ENCODE measurements around the gene OGDH.
"Not testable (repeated sequence)": the region's sequence is repeated elsewhere in the genome, so short reads cannot be mapped to it uniquely, and the experiment has no call there.

Gene OGDH

GRCh38 chr7:44697136-44698045 is 91.0 kb downstream of the OGDH start:
- no peak overlapping the region for H3K4me2 ChIP-seq (ENCODE audit: insufficient read depth, low read length, poor library complexity, severe bottlenecking)
- H2BK120ac ChIP-seq (ENCODE audit: low read depth, low read length): no peak overlapping the region
- H3K9ac ChIP-seq (ENCODE audit: low read depth, low read length, poor library complexity): no peak overlapping the region
- H2BK15ac ChIP-seq (ENCODE audit: low read length): no peak overlapping the region
- DNase-seq (ENCODE audit: low spot score): no peak
- H3K36me3 ChIP-seq (replicated peaks in 1 of 2; ENCODE audit: control insufficient read depth in 2 of 2, insufficient read depth in 2 of 2, low read length in 2 of 2): peaks cover 57 to 80% of the 10 kb centered on the region in 2 donors
- peaks cover 1% of the 10 kb centered on the region for H3K79me1 ChIP-seq (ENCODE audit: low read depth, low read length)
- H4K8ac ChIP-seq (ENCODE audit: low read depth, low read length): peak overlapping the region; percentile 17
- H3K18ac ChIP-seq (ENCODE audit: low read length): no peak overlapping the region
- H3K9me3 ChIP-seq (replicated peaks in 1 of 2; ENCODE audit: control insufficient read depth in 2 of 2, insufficient read depth in 1 of 2, low read depth in 1 of 2, low read length in 2 of 2): peaks cover 2 to 18% of the 10 kb centered on the region in 2 donors
- H2AK5ac ChIP-seq (ENCODE audit: low read depth, low read length): no peak overlapping the region
- no peak overlapping the region for H3K23ac ChIP-seq (ENCODE audit: low read depth, low read length, poor library complexity)
- no peak overlapping the region for H3K27ac ChIP-seq (replicated peaks; ENCODE audit: low read length)
- H3K4ac ChIP-seq (ENCODE audit: low read length): no peak overlapping the region
- H3K4me3 ChIP-seq (ENCODE audit: low read length in 2 of 2): peak overlapping the region in 1 of 2 donors; percentile 31
- WGBS, 2 donors (ENCODE audit: extremely low coverage in 2 of 2, insufficient read length in 2 of 2, insufficient replicate concordance in 1 of 2): no CpG with 5 or more reads among the region's 20 CpGs
- no peak overlapping the region for H4K91ac ChIP-seq (ENCODE audit: low read depth, low read length, poor library complexity)
- no peak overlapping the region for H3K14ac ChIP-seq (ENCODE audit: low read length)
- no peak overlapping the region for H2BK12ac ChIP-seq (ENCODE audit: low read length)
- no peaks in the 10 kb centered on the region for H3K27me3 ChIP-seq (ENCODE audit: control insufficient read depth in 3 of 3, insufficient read depth in 3 of 3, low read depth in 1 of 3, low read length in 3 of 3)
- H2AFZ ChIP-seq (ENCODE audit: low read length): no peak overlapping the region
- no peaks in the 10 kb centered on the region for H3K4me1 ChIP-seq (ENCODE audit: control insufficient read depth in 2 of 2, insufficient read depth in 1 of 2, low read depth in 1 of 2, low read length in 2 of 2)
- H2BK5ac ChIP-seq (ENCODE audit: low read length): no peak overlapping the region

GRCh38 chr7:44698046-44698580 is 91.7 kb downstream of the OGDH start:
- H3K4me3 ChIP-seq (ENCODE audit: low read length in 2 of 2): no peak overlapping the region
- H3K18ac ChIP-seq (ENCODE audit: low read length): no peak overlapping the region
- H4K91ac ChIP-seq (ENCODE audit: low read depth, low read length, poor library complexity): no peak overlapping the region
- no peak overlapping the region for H3K9ac ChIP-seq (ENCODE audit: low read depth, low read length, poor library complexity)
- H2BK5ac ChIP-seq (ENCODE audit: low read length): no peak overlapping the region
- H3K79me1 ChIP-seq (ENCODE audit: low read depth, low read length): peaks cover 1% of the 10 kb centered on the region
- H2AK5ac ChIP-seq (ENCODE audit: low read depth, low read length): no peak overlapping the region
- peaks cover 2 to 18% of the 10 kb centered on the region in 2 donors for H3K9me3 ChIP-seq (replicated peaks in 1 of 2; ENCODE audit: control insufficient read depth in 2 of 2, insufficient read depth in 1 of 2, low read depth in 1 of 2, low read length in 2 of 2)
- WGBS, 2 donors (ENCODE audit: extremely low coverage in 2 of 2, insufficient read length in 2 of 2, insufficient replicate concordance in 1 of 2): no CpG with 5 or more reads among the region's 13 CpGs
- no peaks in the 10 kb centered on the region for H3K27me3 ChIP-seq (ENCODE audit: control insufficient read depth in 3 of 3, insufficient read depth in 3 of 3, low read depth in 1 of 3, low read length in 3 of 3)
- H3K23ac ChIP-seq (ENCODE audit: low read depth, low read length, poor library complexity): no peak overlapping the region
- no peak overlapping the region for H2BK12ac ChIP-seq (ENCODE audit: low read length)
- H3K4ac ChIP-seq (ENCODE audit: low read length): no peak overlapping the region
- no peaks in the 10 kb centered on the region for H3K4me1 ChIP-seq (ENCODE audit: control insufficient read depth in 2 of 2, insufficient read depth in 1 of 2, low read depth in 1 of 2, low read length in 2 of 2)
- no peak overlapping the region for H2BK120ac ChIP-seq (ENCODE audit: low read depth, low read length)
- no peak overlapping the region for H3K14ac ChIP-seq (ENCODE audit: low read length)
- H4K8ac ChIP-seq (ENCODE audit: low read depth, low read length): no peak overlapping the region
- no peak overlapping the region for H3K27ac ChIP-seq (replicated peaks; ENCODE audit: low read length)
- H2BK15ac ChIP-seq (ENCODE audit: low read length): no peak overlapping the region
- H3K36me3 ChIP-seq (replicated peaks in 1 of 2; ENCODE audit: control insufficient read depth in 2 of 2, insufficient read depth in 2 of 2, low read length in 2 of 2): peaks cover 57 to 81% of the 10 kb centered on the region in 2 donors
- no peak overlapping the region for H3K4me2 ChIP-seq (ENCODE audit: insufficient read depth, low read length, poor library complexity, severe bottlenecking)
- no peak overlapping the region for H2AFZ ChIP-seq (ENCODE audit: low read length)
- no peak for DNase-seq (ENCODE audit: low spot score)

- H3K4ac ChIP-seq (ENCODE audit: low read length); H2AFZ ChIP-seq (ENCODE audit: low read length); H4K91ac ChIP-seq (ENCODE audit: low read depth, low read length, poor library complexity); H3K27ac ChIP-seq (replicated peaks; ENCODE audit: low read length); H3K9ac ChIP-seq (ENCODE audit: low read depth, low read length, poor library complexity); H3K23ac ChIP-seq (ENCODE audit: low read depth, low read length, poor library complexity); H3K4me1 ChIP-seq (ENCODE audit: control insufficient read depth in 2 of 2, insufficient read depth in 1 of 2, low read depth in 1 of 2, low read length in 2 of 2); H4K8ac ChIP-seq (ENCODE audit: low read depth, low read length); H3K18ac ChIP-seq (ENCODE audit: low read length); H3K4me2 ChIP-seq (ENCODE audit: insufficient read depth, low read length, poor library complexity, severe bottlenecking); H2BK5ac ChIP-seq (ENCODE audit: low read length); H3K79me1 ChIP-seq (ENCODE audit: low read depth, low read length); H2AK5ac ChIP-seq (ENCODE audit: low read depth, low read length); H3K4me3 ChIP-seq (ENCODE audit: low read length in 2 of 2); H3K14ac ChIP-seq (ENCODE audit: low read length); H3K27me3 ChIP-seq (ENCODE audit: control insufficient read depth in 3 of 3, insufficient read depth in 3 of 3, low read depth in 1 of 3, low read length in 3 of 3); H2BK15ac ChIP-seq (ENCODE audit: low read length); H2BK12ac ChIP-seq (ENCODE audit: low read length); DNase-seq (ENCODE audit: low spot score); H2BK120ac ChIP-seq (ENCODE audit: low read depth, low read length): not testable (repeated sequence)
- H3K9me3 ChIP-seq (replicated peaks in 1 of 2; ENCODE audit: control insufficient read depth in 2 of 2, insufficient read depth in 1 of 2, low read depth in 1 of 2, low read length in 2 of 2): peaks cover 2 to 23% of the 10 kb centered on the region in 2 donors
- H3K36me3 ChIP-seq (replicated peaks in 1 of 2; ENCODE audit: control insufficient read depth in 2 of 2, insufficient read depth in 2 of 2, low read length in 2 of 2): peaks cover 47 to 77% of the 10 kb centered on the region in 2 donors
- no CpG with 5 or more reads among the region's 2 CpGs for WGBS, 2 donors (ENCODE audit: extremely low coverage in 2 of 2, insufficient read length in 2 of 2, insufficient replicate concordance in 1 of 2)
Measured at GRCh38 chr7:44699598-44699997, 93.2 kb downstream of the OGDH start.

GRCh38 chr7:44700322-44700721 is 93.9 kb downstream of the OGDH start:
- Histone ChIP-seq H3K27me3 (ENCODE audit: control insufficient read depth in 3 of 3, insufficient read depth in 3 of 3, low read depth in 1 of 3, low read length in 3 of 3) (no peaks in the 10 kb centered on the region), H3K4ac (ENCODE audit: low read length) (no peak overlapping the region), H3K14ac (ENCODE audit: low read length) (peak overlapping the region; percentile 71), H3K9ac (ENCODE audit: low read depth, low read length, poor library complexity) (no peak overlapping the region), H3K79me1 (ENCODE audit: low read depth, low read length) (peaks cover 1% of the 10 kb centered on the region), H3K23ac (ENCODE audit: low read depth, low read length, poor library complexity) (peak overlapping the region; percentile 55), H3K4me3 (ENCODE audit: low read length in 2 of 2) (no peak overlapping the region), H4K8ac (ENCODE audit: low read depth, low read length) (no peak overlapping the region), H2BK5ac (ENCODE audit: low read length) (no peak overlapping the region), H3K36me3 (replicated peaks in 1 of 2; ENCODE audit: control insufficient read depth in 2 of 2, insufficient read depth in 2 of 2, low read length in 2 of 2) (peaks cover 45 to 72% of the 10 kb centered on the region in 2 donors), H3K18ac (ENCODE audit: low read length) (no peak overlapping the region), H2BK15ac (ENCODE audit: low read length) (no peak overlapping the region), H2AFZ (ENCODE audit: low read length) (no peak overlapping the region), H3K27ac (replicated peaks; ENCODE audit: low read length) (no peak overlapping the region), H2BK120ac (ENCODE audit: low read depth, low read length) (no peak overlapping the region), H3K9me3 (replicated peaks in 1 of 2; ENCODE audit: control insufficient read depth in 2 of 2, insufficient read depth in 1 of 2, low read depth in 1 of 2, low read length in 2 of 2) (peaks cover 2 to 23% of the 10 kb centered on the region in 2 donors), H3K4me2 (ENCODE audit: insufficient read depth, low read length, poor library complexity, severe bottlenecking) (no peak overlapping the region), H2AK5ac (ENCODE audit: low read depth, low read length) (no peak overlapping the region), H3K4me1 (ENCODE audit: control insufficient read depth in 2 of 2, insufficient read depth in 1 of 2, low read depth in 1 of 2, low read length in 2 of 2) (no peaks in the 10 kb centered on the region), H4K91ac (ENCODE audit: low read depth, low read length, poor library complexity) (no peak overlapping the region), H2BK12ac (ENCODE audit: low read length) (no peak overlapping the region)
- no peak for DNase-seq (ENCODE audit: low spot score)
- 100% methylated on average over 1 of the region's 8 CpGs; no CpG with 5 or more reads in 1 of the 2 donors for WGBS, 2 donors (ENCODE audit: extremely low coverage in 2 of 2, insufficient read length in 2 of 2, insufficient replicate concordance in 1 of 2)
